Measurements from ENCODE around the gene SMPX. TPM values are rescaled to one million over a fixed set of nuclear protein-coding genes. Genes with fewer than 3 reads are reported as not detected.
A peak's percentile ranks its signal among the peaks of the same experiment; 100 is the strongest.

The SMPX gene
- total and polyA plus RNA-seq, 4 donors: 0.28 to 0.89 (median 0.50) TPM; not detected in 1

- 9% methylated on average over 3 of the region's 4 CpGs for WGBS (ENCODE audit: insufficient coverage)
- Histone ChIP-seq H3K36me3 (ENCODE audit: control insufficient read depth, insufficient read depth, low read length) (no peaks in the 10 kb centered on the region), H3K9me3 (ENCODE audit: control insufficient read depth, insufficient read depth, low read length) (no peaks in the 10 kb centered on the region), H3K27me3 (ENCODE audit: control insufficient read depth, insufficient read depth, low read length) (peaks cover 12% of the 10 kb centered on the region), H3K4me3 (ENCODE audit: low read depth, low read length) (no peak overlapping the region), H3K4me1 (ENCODE audit: control insufficient read depth, insufficient read depth, low read length) (no peaks in the 10 kb centered on the region), H3K27ac (ENCODE audit: low read depth, low read length) (no peak overlapping the region)
- peak in 2 of 6 donors; percentile 22 to 25 for DNase-seq (ENCODE audit: low read depth in 4 of 6, low spot score in 6 of 6)
Observed at GRCh38 chrX:21747558-21747957, 10.4 kb downstream of the SMPX start.

- Histone ChIP-seq H3K27ac (ENCODE audit: low read depth, low read length) (no peak overlapping the region), H3K27me3 (ENCODE audit: control insufficient read depth, insufficient read depth, low read length) (peaks cover 12% of the 10 kb centered on the region), H3K9me3 (ENCODE audit: control insufficient read depth, insufficient read depth, low read length) (no peaks in the 10 kb centered on the region), H3K4me1 (ENCODE audit: control insufficient read depth, insufficient read depth, low read length) (no peaks in the 10 kb centered on the region), H3K36me3 (ENCODE audit: control insufficient read depth, insufficient read depth, low read length) (no peaks in the 10 kb centered on the region), H3K4me3 (ENCODE audit: low read depth, low read length) (no peak overlapping the region)
- WGBS (ENCODE audit: insufficient coverage): 4% methylated on average over 3 of the region's 4 CpGs
- peak in 2 of 6 donors; percentile 31 to 48 for DNase-seq (ENCODE audit: low read depth in 4 of 6, low spot score in 6 of 6)
Observed at GRCh38 chrX:21745756-21746155, 12.2 kb downstream of the SMPX start.

GRCh38 chrX:21744721-21745120, 13.2 kb downstream of the SMPX start:
- no CpG with 5 or more reads among the region's 1 CpG for WGBS (ENCODE audit: insufficient coverage)
- Histone ChIP-seq H3K4me3 (ENCODE audit: low read depth, low read length) (no peak overlapping the region), H3K9me3 (ENCODE audit: control insufficient read depth, insufficient read depth, low read length) (no peaks in the 10 kb centered on the region), H3K36me3 (ENCODE audit: control insufficient read depth, insufficient read depth, low read length) (no peaks in the 10 kb centered on the region), H3K4me1 (ENCODE audit: control insufficient read depth, insufficient read depth, low read length) (no peaks in the 10 kb centered on the region), H3K27ac (ENCODE audit: low read depth, low read length) (no peak overlapping the region), H3K27me3 (ENCODE audit: control insufficient read depth, insufficient read depth, low read length) (peaks cover 12% of the 10 kb centered on the region)
- DNase-seq (ENCODE audit: low read depth in 4 of 6, low spot score in 6 of 6): no peak

GRCh38 chrX:21744060-21744459, 13.9 kb downstream of the SMPX start:
- H3K36me3 ChIP-seq (ENCODE audit: control insufficient read depth, insufficient read depth, low read length): no peaks in the 10 kb centered on the region
- H3K9me3 ChIP-seq (ENCODE audit: control insufficient read depth, insufficient read depth, low read length): no peaks in the 10 kb centered on the region
- H3K27me3 ChIP-seq (ENCODE audit: control insufficient read depth, insufficient read depth, low read length): peaks cover 12% of the 10 kb centered on the region
- no peak for DNase-seq (ENCODE audit: low read depth in 4 of 6, low spot score in 6 of 6)
- WGBS (ENCODE audit: insufficient coverage): no CpG with 5 or more reads among the region's 3 CpGs
- no peak overlapping the region for H3K27ac ChIP-seq (ENCODE audit: low read depth, low read length)
- no peaks in the 10 kb centered on the region for H3K4me1 ChIP-seq (ENCODE audit: control insufficient read depth, insufficient read depth, low read length)
- H3K4me3 ChIP-seq (ENCODE audit: low read depth, low read length): no peak overlapping the region

GRCh38 chrX:21741869-21742701, 15.8 kb downstream of the SMPX start:
- Histone ChIP-seq H3K9me3 (ENCODE audit: control insufficient read depth, insufficient read depth, low read length) (no peaks in the 10 kb centered on the region), H3K36me3 (ENCODE audit: control insufficient read depth, insufficient read depth, low read length) (no peaks in the 10 kb centered on the region), H3K27me3 (ENCODE audit: control insufficient read depth, insufficient read depth, low read length) (peaks cover 10% of the 10 kb centered on the region), H3K4me1 (ENCODE audit: control insufficient read depth, insufficient read depth, low read length) (no peaks in the 10 kb centered on the region), H3K4me3 (ENCODE audit: low read depth, low read length) (no peak overlapping the region), H3K27ac (ENCODE audit: low read depth, low read length) (no peak overlapping the region)
- no peak for DNase-seq (ENCODE audit: low read depth in 4 of 6, low spot score in 6 of 6)
- WGBS (ENCODE audit: insufficient coverage): 44% methylated on average over 2 of the region's 6 CpGs

GRCh38 chrX:21741364-21741763, 16.6 kb downstream of the SMPX start:
- H3K36me3 ChIP-seq (ENCODE audit: control insufficient read depth, insufficient read depth, low read length): no peaks in the 10 kb centered on the region

GRCh38 chrX:21740329-21741274, 17.3 kb downstream of the SMPX start:
- no peak overlapping the region for H3K27ac ChIP-seq (ENCODE audit: low read depth, low read length)
- H3K27me3 ChIP-seq (ENCODE audit: control insufficient read depth, insufficient read depth, low read length): peaks cover 7% of the 10 kb centered on the region
- H3K36me3 ChIP-seq (ENCODE audit: control insufficient read depth, insufficient read depth, low read length): no peaks in the 10 kb centered on the region
- H3K4me1 ChIP-seq (ENCODE audit: control insufficient read depth, insufficient read depth, low read length): no peaks in the 10 kb centered on the region
- DNase-seq (ENCODE audit: low read depth in 4 of 6, low spot score in 6 of 6): peak in 2 of 6 donors; percentile 13 to 57
- H3K4me3 ChIP-seq (ENCODE audit: low read depth, low read length): no peak overlapping the region
- no peaks in the 10 kb centered on the region for H3K9me3 ChIP-seq (ENCODE audit: control insufficient read depth, insufficient read depth, low read length)
- 78% methylated on average over 1 of the region's 1 CpG for WGBS (ENCODE audit: insufficient coverage)

More at GRCh38 chrX:21741364-21741763, 16.6 kb downstream of the SMPX start:
- DNase-seq (ENCODE audit: low read depth in 4 of 6, low spot score in 6 of 6): no peak
- peaks cover 10% of the 10 kb centered on the region for H3K27me3 ChIP-seq (ENCODE audit: control insufficient read depth, insufficient read depth, low read length)
- H3K4me1 ChIP-seq (ENCODE audit: control insufficient read depth, insufficient read depth, low read length): no peaks in the 10 kb centered on the region
- no peaks in the 10 kb centered on the region for H3K9me3 ChIP-seq (ENCODE audit: control insufficient read depth, insufficient read depth, low read length)
- H3K4me3 ChIP-seq (ENCODE audit: low read depth, low read length): no peak overlapping the region
- H3K27ac ChIP-seq (ENCODE audit: low read depth, low read length): no peak overlapping the region

GRCh38 chrX:21738950-21739287, 19.0 kb downstream of the SMPX start:
- Histone ChIP-seq H3K4me3 (ENCODE audit: low read depth, low read length) (no peak overlapping the region), H3K36me3 (ENCODE audit: control insufficient read depth, insufficient read depth, low read length) (no peaks in the 10 kb centered on the region), H3K27ac (ENCODE audit: low read depth, low read length) (no peak overlapping the region), H3K4me1 (ENCODE audit: control insufficient read depth, insufficient read depth, low read length) (no peaks in the 10 kb centered on the region), H3K27me3 (ENCODE audit: control insufficient read depth, insufficient read depth, low read length) (peaks cover 5% of the 10 kb centered on the region), H3K9me3 (ENCODE audit: control insufficient read depth, insufficient read depth, low read length) (no peaks in the 10 kb centered on the region)
- DNase-seq (ENCODE audit: low read depth in 4 of 6, low spot score in 6 of 6): no peak
- WGBS (ENCODE audit: insufficient coverage): 89% methylated on average over 1 of the region's 4 CpGs

GRCh38 chrX:21738210-21738949, 19.5 kb downstream of the SMPX start:
- peak in 2 of 6 donors; percentile 22 to 76 for DNase-seq (ENCODE audit: low read depth in 4 of 6, low spot score in 6 of 6)
- no peak overlapping the region for H3K27ac ChIP-seq (ENCODE audit: low read depth, low read length)
- no peaks in the 10 kb centered on the region for H3K4me1 ChIP-seq (ENCODE audit: control insufficient read depth, insufficient read depth, low read length)
- WGBS (ENCODE audit: insufficient coverage): 14% methylated on average over 9 of the region's 15 CpGs
- no peaks in the 10 kb centered on the region for H3K9me3 ChIP-seq (ENCODE audit: control insufficient read depth, insufficient read depth, low read length)
- H3K4me3 ChIP-seq (ENCODE audit: low read depth, low read length): no peak overlapping the region
- H3K27me3 ChIP-seq (ENCODE audit: control insufficient read depth, insufficient read depth, low read length): peaks cover 5% of the 10 kb centered on the region
- H3K36me3 ChIP-seq (ENCODE audit: control insufficient read depth, insufficient read depth, low read length): no peaks in the 10 kb centered on the region

Data from spinal cord (tissue), 10 donors.